ENCODE measurements around the gene USP14.

USP14 gene

DNA sequence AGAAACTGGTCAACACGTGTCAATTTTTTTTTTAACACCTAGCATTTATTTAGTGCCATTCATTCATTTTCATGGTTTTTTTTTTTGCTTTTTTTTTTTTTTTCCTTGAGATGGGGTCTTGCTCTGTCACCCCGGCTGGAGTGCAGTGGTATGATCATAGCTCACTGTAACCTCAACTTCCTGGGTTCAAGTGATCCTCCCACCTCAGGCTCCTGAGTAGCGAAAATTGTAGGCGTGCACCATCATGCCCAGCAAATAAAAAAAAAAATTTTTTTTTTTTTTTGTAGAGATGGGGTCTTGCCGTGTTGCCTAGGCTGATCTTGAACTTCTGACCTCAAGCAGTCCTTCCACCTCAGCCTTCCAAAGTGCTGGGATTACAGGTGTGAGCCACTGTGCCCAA is 21.1 kb downstream of the USP14 start:
- Histone ChIP-seq H3K27me3 (ENCODE audit: control insufficient read depth in 1 of 2, insufficient read depth in 2 of 2, low read length in 2 of 2) (no peaks in the 10 kb centered on the region), H3K4me1 (ENCODE audit: insufficient read depth, low read length) (peaks cover 10% of the 10 kb centered on the region), H3K9me3 (ENCODE audit: low read length) (no peaks in the 10 kb centered on the region), H3K36me3 (ENCODE audit: insufficient read depth, low read length) (peaks cover 8% of the 10 kb centered on the region), H3K9ac (ENCODE audit: low read length) (no peak overlapping the region), H3K27ac (ENCODE audit: low read depth, low read length) (no peak overlapping the region), H3K4me3 (ENCODE audit: low read depth in 1 of 2, low read length in 2 of 2) (no peak overlapping the region)

DNA sequence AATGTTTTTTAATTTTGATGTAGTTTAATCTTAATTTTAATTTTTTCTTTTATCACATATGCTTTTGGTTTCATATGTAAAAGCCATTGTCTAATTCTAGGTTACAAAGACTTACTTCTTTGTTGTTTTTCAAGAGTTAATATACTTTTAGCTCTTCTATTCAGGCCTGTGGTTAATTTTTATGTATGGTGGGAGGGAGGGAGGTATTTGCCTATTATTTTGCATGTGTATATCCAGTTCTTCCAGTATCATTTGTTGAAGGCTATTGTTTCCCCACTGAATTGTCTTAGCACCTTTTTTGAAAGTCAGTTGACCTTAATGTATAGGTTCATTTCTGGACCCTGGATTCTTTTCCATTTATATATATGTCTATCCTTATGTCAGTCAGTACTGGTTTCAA is 23.4 kb downstream of the USP14 start:
- Histone ChIP-seq H3K9me3 (ENCODE audit: low read length) (no peaks in the 10 kb centered on the region), H3K27me3 (ENCODE audit: control insufficient read depth in 1 of 2, insufficient read depth in 2 of 2, low read length in 2 of 2) (no peaks in the 10 kb centered on the region), H3K4me1 (ENCODE audit: insufficient read depth, low read length) (peaks cover 10% of the 10 kb centered on the region), H3K4me3 (ENCODE audit: low read depth in 1 of 2, low read length in 2 of 2) (no peak overlapping the region), H3K36me3 (ENCODE audit: insufficient read depth, low read length) (peaks cover 14% of the 10 kb centered on the region), H3K9ac (ENCODE audit: low read length) (no peak overlapping the region), H3K27ac (ENCODE audit: low read depth, low read length) (no peak overlapping the region)

DNA sequence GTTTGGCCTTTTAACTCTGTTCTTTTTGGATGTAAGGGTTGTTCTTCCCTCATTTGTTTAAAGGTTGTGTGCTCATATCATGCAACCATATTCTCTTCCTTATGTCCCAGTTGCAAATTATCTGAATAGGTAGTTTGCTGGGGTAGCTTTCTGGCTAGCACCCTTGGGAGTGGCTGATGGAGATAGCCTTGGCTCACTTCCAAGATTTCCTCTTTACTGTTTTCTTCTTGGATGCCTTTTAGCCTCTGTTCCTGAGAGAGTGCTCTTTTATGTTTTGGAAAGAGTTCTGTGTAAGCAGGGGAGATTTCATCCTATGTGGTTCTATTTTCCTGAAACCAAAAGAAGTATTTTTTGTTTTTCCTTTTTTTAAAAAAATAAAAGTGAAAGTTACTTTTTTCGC is 25.4 kb downstream of the USP14 start:
- Histone ChIP-seq H3K27ac (ENCODE audit: low read depth, low read length) (no peak overlapping the region), H3K9ac (ENCODE audit: low read length) (no peak overlapping the region), H3K36me3 (ENCODE audit: insufficient read depth, low read length) (peaks cover 14% of the 10 kb centered on the region), H3K4me3 (ENCODE audit: low read depth in 1 of 2, low read length in 2 of 2) (no peak overlapping the region), H3K4me1 (ENCODE audit: insufficient read depth, low read length) (peaks cover 10% of the 10 kb centered on the region), H3K27me3 (ENCODE audit: control insufficient read depth in 1 of 2, insufficient read depth in 2 of 2, low read length in 2 of 2) (no peaks in the 10 kb centered on the region), H3K9me3 (ENCODE audit: low read length) (no peaks in the 10 kb centered on the region)

DNA sequence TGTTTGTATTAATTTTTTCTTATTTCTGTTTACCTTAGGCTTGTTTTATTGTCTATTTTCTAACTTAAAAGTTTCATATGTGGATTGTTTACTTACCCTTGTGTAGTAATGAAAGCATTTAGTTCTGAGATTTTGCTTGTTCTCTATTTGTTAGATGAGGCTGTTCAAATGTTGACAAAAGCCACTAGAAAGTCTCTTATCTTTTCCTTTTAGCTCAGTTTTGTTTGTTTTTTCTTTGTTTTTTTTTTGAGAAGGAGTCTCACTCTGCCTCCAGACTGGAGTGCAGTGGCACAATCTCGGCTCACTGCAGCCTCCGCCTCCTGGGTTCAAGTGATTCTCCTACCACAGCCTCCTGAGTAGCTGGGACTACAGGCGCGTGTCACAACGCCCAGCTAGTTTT is 30.9 kb downstream of the USP14 start:
- H3K9me3 ChIP-seq (ENCODE audit: low read length): no peaks in the 10 kb centered on the region
- H3K9ac ChIP-seq (ENCODE audit: low read length): no peak overlapping the region
- peaks cover 2% of the 10 kb centered on the region for H3K4me1 ChIP-seq (ENCODE audit: insufficient read depth, low read length)
- H3K27me3 ChIP-seq (ENCODE audit: control insufficient read depth in 1 of 2, insufficient read depth in 2 of 2, low read length in 2 of 2): no peaks in the 10 kb centered on the region
- peaks cover 6% of the 10 kb centered on the region for H3K36me3 ChIP-seq (ENCODE audit: insufficient read depth, low read length)
- no peak overlapping the region for H3K4me3 ChIP-seq (ENCODE audit: low read depth in 1 of 2, low read length in 2 of 2)
- no peak overlapping the region for H3K27ac ChIP-seq (ENCODE audit: low read depth, low read length)

DNA sequence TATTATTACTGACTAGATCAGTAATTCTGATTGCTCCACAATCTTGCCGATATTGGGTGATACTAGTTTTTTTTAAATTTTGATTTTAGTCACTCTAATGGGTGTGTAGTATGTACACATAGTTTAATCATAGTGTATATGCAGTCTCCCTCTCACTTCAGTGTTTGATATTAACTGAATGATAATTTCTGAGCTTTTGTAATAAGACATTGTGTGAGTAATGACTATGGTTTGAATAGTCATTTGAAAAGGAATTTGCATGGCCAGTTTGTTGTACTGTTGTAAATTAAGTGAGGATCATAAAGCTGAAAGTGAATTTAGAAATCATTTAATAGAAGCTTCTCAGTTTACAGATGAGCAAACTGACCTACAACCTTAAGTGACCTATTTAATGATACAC is 33.4 kb downstream of the USP14 start:
- Histone ChIP-seq H3K36me3 (ENCODE audit: insufficient read depth, low read length) (peaks cover 2% of the 10 kb centered on the region), H3K27ac (ENCODE audit: low read depth, low read length) (no peak overlapping the region), H3K4me1 (ENCODE audit: insufficient read depth, low read length) (no peaks in the 10 kb centered on the region), H3K4me3 (ENCODE audit: low read depth in 1 of 2, low read length in 2 of 2) (no peak overlapping the region), H3K9ac (ENCODE audit: low read length) (no peak overlapping the region), H3K9me3 (ENCODE audit: low read length) (no peaks in the 10 kb centered on the region), H3K27me3 (ENCODE audit: control insufficient read depth in 1 of 2, insufficient read depth in 2 of 2, low read length in 2 of 2) (no peaks in the 10 kb centered on the region)

DNA sequence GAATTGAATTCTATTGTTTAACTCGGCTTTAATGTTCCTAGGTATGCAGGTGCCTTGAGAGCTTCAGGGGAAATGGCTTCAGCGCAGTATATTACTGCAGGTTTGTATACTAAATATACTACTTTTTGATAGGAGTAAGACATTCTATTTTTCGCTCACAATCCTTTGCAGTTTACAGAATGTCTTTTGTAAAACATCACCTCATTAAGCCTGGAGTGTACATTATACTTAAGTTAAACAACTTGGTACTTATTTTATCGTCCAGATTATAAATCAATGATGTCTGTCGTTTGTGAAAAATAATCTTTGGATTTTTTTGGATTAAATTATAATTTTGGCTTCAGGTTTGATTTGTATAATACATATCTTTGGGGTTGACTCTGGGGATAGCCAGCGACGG is 34.4 kb downstream of the USP14 start:
- H3K9ac ChIP-seq (ENCODE audit: low read length): no peak overlapping the region
- H3K36me3 ChIP-seq (ENCODE audit: insufficient read depth, low read length): peaks cover 8% of the 10 kb centered on the region
- H3K4me3 ChIP-seq (ENCODE audit: low read depth in 1 of 2, low read length in 2 of 2): no peak overlapping the region
- no peaks in the 10 kb centered on the region for H3K9me3 ChIP-seq (ENCODE audit: low read length)
- H3K27me3 ChIP-seq (ENCODE audit: control insufficient read depth in 1 of 2, insufficient read depth in 2 of 2, low read length in 2 of 2): no peaks in the 10 kb centered on the region
- no peak overlapping the region for H3K27ac ChIP-seq (ENCODE audit: low read depth, low read length)
- H3K4me1 ChIP-seq (ENCODE audit: insufficient read depth, low read length): no peaks in the 10 kb centered on the region

DNA sequence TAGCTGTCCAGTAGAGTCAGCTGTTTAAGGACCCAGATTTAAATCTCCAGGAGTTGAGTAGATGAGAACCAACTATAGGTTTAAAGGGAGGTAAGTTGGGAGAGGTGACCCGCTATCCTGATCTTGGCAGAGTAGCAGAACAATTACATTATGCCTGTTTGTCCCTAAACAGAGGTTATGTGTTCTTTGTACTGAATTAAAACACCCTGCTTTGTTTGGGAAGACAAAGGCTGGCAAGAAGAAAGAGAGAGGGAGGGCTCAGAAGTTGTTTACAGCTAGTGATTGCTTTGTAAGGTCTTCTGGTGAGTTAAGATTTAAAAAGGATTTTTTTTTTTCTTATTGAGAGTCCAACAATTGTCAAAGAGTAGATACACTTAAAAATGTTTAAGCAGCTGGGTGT is 37.3 kb downstream of the USP14 start:
- H3K4me1 ChIP-seq (ENCODE audit: insufficient read depth, low read length): no peaks in the 10 kb centered on the region
- no peak overlapping the region for H3K27ac ChIP-seq (ENCODE audit: low read depth, low read length)
- no peak overlapping the region for H3K9ac ChIP-seq (ENCODE audit: low read length)
- no peaks in the 10 kb centered on the region for H3K9me3 ChIP-seq (ENCODE audit: low read length)
- H3K36me3 ChIP-seq (ENCODE audit: insufficient read depth, low read length): peaks cover 27% of the 10 kb centered on the region
- no peak overlapping the region for H3K4me3 ChIP-seq (ENCODE audit: low read depth in 1 of 2, low read length in 2 of 2)
- no peaks in the 10 kb centered on the region for H3K27me3 ChIP-seq (ENCODE audit: control insufficient read depth in 1 of 2, insufficient read depth in 2 of 2, low read length in 2 of 2)

DNA sequence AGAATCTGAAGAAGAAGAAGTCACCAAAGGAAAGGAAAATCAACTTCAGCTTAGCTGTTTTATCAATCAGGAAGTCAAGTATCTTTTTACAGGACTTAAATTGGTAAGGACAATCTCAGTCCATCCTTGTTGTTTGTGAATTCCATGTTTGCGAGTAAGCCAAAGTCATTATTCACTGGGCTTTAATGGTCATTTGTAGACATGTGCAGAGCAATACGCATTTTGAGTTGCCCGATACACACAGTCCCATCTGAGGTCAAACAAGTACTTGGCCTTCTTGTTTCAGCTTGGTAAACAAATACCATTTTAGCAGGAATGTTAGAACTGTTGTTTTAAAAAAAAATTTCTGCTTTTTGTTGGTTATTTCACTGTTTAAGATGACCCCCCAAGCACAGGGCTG is 40.9 kb downstream of the USP14 start:
- Histone ChIP-seq H3K9me3 (ENCODE audit: low read length) (no peaks in the 10 kb centered on the region), H3K4me1 (ENCODE audit: insufficient read depth, low read length) (no peaks in the 10 kb centered on the region), H3K9ac (ENCODE audit: low read length) (no peak overlapping the region), H3K36me3 (ENCODE audit: insufficient read depth, low read length) (peaks cover 47% of the 10 kb centered on the region), H3K4me3 (ENCODE audit: low read depth in 1 of 2, low read length in 2 of 2) (no peak overlapping the region), H3K27ac (ENCODE audit: low read depth, low read length) (no peak overlapping the region), H3K27me3 (ENCODE audit: control insufficient read depth in 1 of 2, insufficient read depth in 2 of 2, low read length in 2 of 2) (no peaks in the 10 kb centered on the region)

DNA sequence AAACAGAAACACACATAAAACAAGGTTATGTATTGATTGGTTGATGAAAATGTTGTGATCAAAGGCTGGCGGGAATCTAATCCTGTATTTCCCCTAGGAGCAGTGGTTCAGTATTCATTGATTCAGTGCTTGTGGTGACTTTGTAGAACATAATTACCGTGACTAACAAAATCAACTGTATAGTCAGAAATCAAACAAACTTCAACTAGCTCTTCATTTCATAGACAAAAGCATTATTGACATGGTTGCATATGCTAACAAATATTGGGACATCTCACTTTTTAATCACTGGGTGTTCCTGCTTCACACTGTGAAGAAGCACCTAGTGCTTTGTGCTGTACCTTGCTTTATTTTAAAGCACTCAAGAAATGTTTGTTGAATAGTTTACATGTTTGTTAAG is 41.4 kb downstream of the USP14 start:
- no peak overlapping the region for H3K9ac ChIP-seq (ENCODE audit: low read length)
- no peaks in the 10 kb centered on the region for H3K9me3 ChIP-seq (ENCODE audit: low read length)
- peaks cover 47% of the 10 kb centered on the region for H3K36me3 ChIP-seq (ENCODE audit: insufficient read depth, low read length)
- H3K27ac ChIP-seq (ENCODE audit: low read depth, low read length): no peak overlapping the region
- H3K27me3 ChIP-seq (ENCODE audit: control insufficient read depth in 1 of 2, insufficient read depth in 2 of 2, low read length in 2 of 2): no peaks in the 10 kb centered on the region
- H3K4me3 ChIP-seq (ENCODE audit: low read depth in 1 of 2, low read length in 2 of 2): no peak overlapping the region
- no peaks in the 10 kb centered on the region for H3K4me1 ChIP-seq (ENCODE audit: insufficient read depth, low read length)

DNA sequence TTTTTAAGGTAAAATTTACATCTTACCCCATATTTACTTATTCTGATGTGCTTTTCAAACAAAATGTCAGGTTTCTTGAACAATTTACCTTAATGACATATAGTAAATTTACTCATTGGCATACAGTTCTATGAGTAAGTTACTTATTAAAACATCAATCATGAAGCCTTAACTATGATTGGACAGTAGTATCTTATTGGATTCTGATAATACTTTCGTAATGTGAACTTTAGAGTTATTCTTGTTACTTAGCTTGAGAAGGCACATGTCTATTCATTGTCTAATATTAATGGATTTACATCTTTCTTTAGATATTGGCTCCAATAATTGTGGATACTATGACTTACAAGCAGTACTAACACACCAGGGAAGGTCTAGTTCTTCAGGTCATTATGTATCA is 51.7 kb downstream of the USP14 start:
- H3K27ac ChIP-seq (ENCODE audit: low read depth, low read length): no peak overlapping the region

DNA sequence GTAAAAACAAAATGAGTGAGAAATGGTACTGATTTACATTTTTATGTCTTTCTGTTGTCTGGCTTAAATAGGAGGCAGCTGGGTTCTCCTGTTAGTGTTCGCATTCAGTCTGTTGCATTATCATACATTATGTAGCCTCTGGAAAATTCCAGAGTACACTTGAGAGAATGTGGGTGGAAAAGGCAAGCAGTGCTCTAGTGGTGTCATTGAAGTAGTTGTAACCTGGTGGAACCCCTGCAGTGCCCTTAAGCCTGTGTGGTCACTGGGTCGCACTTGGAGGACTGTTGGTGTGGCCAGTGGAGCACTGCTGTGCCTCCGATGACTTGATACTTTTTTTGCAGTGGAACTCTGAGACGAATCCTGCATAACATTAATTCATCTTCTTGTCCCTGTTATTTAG is 52.4 kb downstream of the USP14 start:
- no peak overlapping the region for H3K27ac ChIP-seq (ENCODE audit: low read depth, low read length)
- peaks cover 45% of the 10 kb centered on the region for H3K36me3 ChIP-seq (ENCODE audit: insufficient read depth, low read length)

More for the DNA sequence above, 51.7 kb downstream of the USP14 start:
- H3K9me3 ChIP-seq (ENCODE audit: low read length): no peaks in the 10 kb centered on the region
- H3K27me3 ChIP-seq (ENCODE audit: control insufficient read depth in 1 of 2, insufficient read depth in 2 of 2, low read length in 2 of 2): no peaks in the 10 kb centered on the region
- H3K4me1 ChIP-seq (ENCODE audit: insufficient read depth, low read length): no peaks in the 10 kb centered on the region
- peaks cover 46% of the 10 kb centered on the region for H3K36me3 ChIP-seq (ENCODE audit: insufficient read depth, low read length)
- no peak overlapping the region for H3K4me3 ChIP-seq (ENCODE audit: low read depth in 1 of 2, low read length in 2 of 2)
- H3K9ac ChIP-seq (ENCODE audit: low read length): no peak overlapping the region

DNA sequence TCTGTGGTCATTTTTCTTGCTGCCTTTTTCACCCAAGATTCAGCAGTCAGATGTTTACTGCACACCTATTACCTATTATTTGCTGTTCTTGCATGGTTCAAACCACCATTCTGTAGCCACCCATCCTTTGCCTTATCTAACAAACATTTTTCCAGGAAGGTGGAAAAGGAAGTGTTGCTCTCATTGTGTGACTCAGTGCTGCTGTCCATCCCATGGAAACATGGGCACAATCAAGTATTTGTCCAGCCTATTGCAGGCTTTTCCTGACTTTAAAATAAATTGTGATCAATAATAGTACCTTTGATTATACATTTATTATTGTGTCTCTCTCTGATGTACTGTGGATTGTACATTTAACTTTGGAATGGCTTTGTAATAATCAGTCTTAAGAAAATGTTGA is 53.2 kb downstream of the USP14 start:
- H3K36me3 ChIP-seq (ENCODE audit: insufficient read depth, low read length): peaks cover 44% of the 10 kb centered on the region
- no peaks in the 10 kb centered on the region for H3K9me3 ChIP-seq (ENCODE audit: low read length)
- no peaks in the 10 kb centered on the region for H3K27me3 ChIP-seq (ENCODE audit: control insufficient read depth in 1 of 2, insufficient read depth in 2 of 2, low read length in 2 of 2)
- no peak overlapping the region for H3K4me3 ChIP-seq (ENCODE audit: low read depth in 1 of 2, low read length in 2 of 2)
- no peak overlapping the region for H3K9ac ChIP-seq (ENCODE audit: low read length)
- H3K27ac ChIP-seq (ENCODE audit: low read depth, low read length): no peak overlapping the region
- no peaks in the 10 kb centered on the region for H3K4me1 ChIP-seq (ENCODE audit: insufficient read depth, low read length)

More for the DNA sequence above, 52.4 kb downstream of the USP14 start:
- Histone ChIP-seq H3K4me3 (ENCODE audit: low read depth in 1 of 2, low read length in 2 of 2) (no peak overlapping the region), H3K9ac (ENCODE audit: low read length) (no peak overlapping the region), H3K9me3 (ENCODE audit: low read length) (no peaks in the 10 kb centered on the region), H3K4me1 (ENCODE audit: insufficient read depth, low read length) (no peaks in the 10 kb centered on the region), H3K27me3 (ENCODE audit: control insufficient read depth in 1 of 2, insufficient read depth in 2 of 2, low read length in 2 of 2) (no peaks in the 10 kb centered on the region)

Measured in muscle layer of colon (tissue), 2 donors.